Coronary artery (tissue), 2 donors: ENCODE data around the gene CENPM.
A peak's percentile ranks its signal among the peaks of the same experiment; 100 is the strongest.

ENCODE experiments used
- DNase-seq: peaks from one replicate; pipeline ENCODE4 v3.0.0-alpha.2; 2017; ENCODE audit warnings: low spot score
- H3K27ac ChIP-seq, 2 donors: fragments of 200-600 bp; sonication (generic); one replicate each; pipeline ENCODE4 v1.5.1; 2016 to 2019
- H3K4me3 ChIP-seq: fragments of 200-600 bp; sonication (generic); 2 replicates; pipeline ENCODE4 v1.5.1; 2016; ENCODE audit warnings: mild to moderate bottlenecking, moderate library complexity
- TF ChIP-seq, protein P1 (sequence below): fragments of 200-600 bp; sonication (generic); IDR thresholded peaks from one replicate; pipeline ENCODE4 v1.5.1; 2019; ENCODE audit warnings: antibody characterized with exemption

Gene CENPM

DNA sequence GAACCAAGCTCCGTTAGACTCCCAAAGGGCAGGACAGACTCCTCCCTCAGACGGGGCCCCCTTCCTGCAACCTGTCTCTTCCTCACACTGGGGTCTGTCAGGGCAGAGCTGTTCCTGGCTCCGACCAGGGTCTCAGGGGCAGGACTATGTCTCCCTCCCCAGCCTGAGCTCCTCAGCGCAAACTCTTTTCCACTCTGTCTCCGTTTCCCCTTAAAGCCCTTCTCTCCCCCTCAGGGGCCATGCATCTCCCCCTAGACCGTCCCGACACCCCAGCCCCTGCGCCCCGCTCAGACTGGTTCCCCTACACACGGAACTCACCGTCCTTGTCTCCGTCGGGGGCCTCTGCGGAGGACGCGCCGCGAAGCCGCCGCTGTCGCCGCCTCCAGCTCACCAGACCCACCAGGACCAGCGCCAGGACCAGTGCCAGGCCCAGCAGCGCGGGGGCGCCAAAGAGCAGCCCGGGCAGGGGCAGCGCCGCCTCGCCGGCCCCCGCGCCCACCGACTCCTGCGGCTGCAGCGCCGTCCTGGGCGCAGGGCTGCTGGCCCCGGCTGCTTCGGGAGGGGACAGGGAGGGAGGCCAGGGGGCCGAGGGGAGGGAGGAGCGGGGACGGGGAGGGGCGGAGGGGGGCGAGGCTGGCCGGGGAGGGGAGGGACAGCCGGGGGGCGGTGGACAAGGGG is 21.0 kb downstream of the CENPM start:
- TF ChIP-seq, protein P1, sequence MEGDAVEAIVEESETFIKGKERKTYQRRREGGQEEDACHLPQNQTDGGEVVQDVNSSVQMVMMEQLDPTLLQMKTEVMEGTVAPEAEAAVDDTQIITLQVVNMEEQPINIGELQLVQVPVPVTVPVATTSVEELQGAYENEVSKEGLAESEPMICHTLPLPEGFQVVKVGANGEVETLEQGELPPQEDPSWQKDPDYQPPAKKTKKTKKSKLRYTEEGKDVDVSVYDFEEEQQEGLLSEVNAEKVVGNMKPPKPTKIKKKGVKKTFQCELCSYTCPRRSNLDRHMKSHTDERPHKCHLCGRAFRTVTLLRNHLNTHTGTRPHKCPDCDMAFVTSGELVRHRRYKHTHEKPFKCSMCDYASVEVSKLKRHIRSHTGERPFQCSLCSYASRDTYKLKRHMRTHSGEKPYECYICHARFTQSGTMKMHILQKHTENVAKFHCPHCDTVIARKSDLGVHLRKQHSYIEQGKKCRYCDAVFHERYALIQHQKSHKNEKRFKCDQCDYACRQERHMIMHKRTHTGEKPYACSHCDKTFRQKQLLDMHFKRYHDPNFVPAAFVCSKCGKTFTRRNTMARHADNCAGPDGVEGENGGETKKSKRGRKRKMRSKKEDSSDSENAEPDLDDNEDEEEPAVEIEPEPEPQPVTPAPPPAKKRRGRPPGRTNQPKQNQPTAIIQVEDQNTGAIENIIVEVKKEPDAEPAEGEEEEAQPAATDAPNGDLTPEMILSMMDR: peak; percentile 26
- Histone ChIP-seq H3K27ac (no peak overlapping the region), H3K4me3 (peak overlapping the region; percentile 65)
- no peak for DNase-seq

DNA sequence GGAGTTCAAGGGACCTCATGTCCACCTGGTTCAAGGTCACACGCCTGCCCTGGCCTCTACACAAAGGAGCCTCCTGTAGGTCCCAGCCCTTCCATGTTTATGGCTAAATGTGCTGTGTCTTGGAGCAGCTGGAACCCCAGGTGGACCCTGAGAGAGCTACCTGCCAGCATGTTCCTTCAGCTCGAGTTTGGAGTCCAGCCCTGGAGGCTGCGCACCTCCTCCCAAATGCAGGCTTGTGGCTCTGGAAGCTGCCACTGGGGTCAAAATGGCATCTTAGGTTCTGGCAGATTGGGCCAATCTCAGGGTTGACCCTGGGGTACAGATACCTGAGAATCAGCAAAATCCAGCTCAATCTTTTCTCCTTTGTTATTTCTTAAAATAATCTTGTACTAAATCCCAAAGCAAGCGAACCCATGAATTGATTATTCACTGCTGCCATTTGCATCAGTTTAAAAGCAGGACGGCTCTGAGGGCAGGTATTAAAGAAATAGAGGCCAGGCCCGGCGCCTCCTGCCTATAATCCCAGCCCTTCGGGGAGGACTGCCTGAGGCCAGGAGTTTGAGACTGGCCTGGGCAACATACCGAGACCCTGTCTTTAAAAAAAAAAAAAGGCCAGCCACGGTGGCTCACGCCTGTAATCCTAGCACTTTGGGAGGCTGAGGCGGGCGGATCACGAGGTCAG is 23.2 kb downstream of the CENPM start:
- no peak overlapping the region for H3K27ac ChIP-seq
- TF ChIP-seq, protein P1: no peak
- no peak for DNase-seq
- H3K4me3 ChIP-seq: no peak overlapping the region

DNA sequence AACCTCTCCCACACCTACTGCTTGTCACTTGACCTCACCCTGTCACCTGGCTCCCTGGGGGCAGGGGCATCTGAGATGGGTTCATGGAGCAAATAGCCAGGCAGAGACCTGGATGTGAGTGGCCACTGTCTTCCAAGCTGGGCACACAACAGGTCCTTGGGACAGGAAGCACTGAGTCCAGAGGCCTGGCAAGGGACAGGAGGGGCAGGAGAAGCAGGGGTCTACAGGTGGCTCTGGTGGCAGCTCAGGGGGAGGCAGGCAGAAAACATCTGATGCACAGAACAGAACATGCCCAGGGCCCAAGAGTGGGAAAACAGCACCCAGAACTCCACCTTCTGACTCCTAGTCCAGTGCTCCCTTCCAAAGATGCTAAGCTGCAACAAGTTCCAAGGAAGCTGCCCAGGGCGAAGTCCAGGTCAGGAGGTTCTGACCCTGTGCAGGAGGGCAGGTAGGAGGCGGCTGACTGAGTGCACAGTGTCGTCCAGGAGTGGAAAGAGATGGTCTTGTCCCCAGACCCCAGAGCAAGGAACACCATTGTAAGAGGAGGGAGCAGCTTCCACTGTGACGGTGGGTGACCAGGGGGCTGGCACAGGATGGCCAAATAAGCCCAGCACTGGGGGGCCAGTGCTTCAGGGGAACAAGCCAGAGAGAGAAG is 23.9 kb downstream of the CENPM start:
- DNase-seq: no peak
- TF ChIP-seq, protein P1: no peak
- Histone ChIP-seq H3K4me3 (no peak overlapping the region), H3K27ac (no peak overlapping the region)

DNA sequence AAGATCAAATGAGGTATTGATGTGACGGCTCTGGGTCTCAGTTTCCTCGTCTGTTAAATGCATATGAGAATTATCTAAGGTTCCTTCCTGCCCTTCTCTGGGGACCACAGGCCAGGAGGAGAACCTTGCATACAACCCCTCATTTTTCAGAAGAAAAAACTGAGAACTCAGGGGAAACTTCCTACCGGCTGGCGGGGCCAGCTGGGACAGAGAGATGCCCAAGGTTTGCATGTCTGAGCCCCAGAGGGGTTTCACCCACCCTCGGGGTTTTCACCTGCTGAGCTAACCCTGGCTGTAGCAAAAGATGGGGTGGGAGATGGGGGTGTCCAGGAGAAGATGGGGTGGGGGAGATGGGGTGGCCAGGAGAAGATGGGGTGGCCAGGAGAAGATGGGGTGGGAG is 24.6 kb downstream of the CENPM start:
- no peak for DNase-seq
- Histone ChIP-seq H3K27ac (no peak overlapping the region), H3K4me3 (no peak overlapping the region)
- TF ChIP-seq, protein P1: no peak

DNA sequence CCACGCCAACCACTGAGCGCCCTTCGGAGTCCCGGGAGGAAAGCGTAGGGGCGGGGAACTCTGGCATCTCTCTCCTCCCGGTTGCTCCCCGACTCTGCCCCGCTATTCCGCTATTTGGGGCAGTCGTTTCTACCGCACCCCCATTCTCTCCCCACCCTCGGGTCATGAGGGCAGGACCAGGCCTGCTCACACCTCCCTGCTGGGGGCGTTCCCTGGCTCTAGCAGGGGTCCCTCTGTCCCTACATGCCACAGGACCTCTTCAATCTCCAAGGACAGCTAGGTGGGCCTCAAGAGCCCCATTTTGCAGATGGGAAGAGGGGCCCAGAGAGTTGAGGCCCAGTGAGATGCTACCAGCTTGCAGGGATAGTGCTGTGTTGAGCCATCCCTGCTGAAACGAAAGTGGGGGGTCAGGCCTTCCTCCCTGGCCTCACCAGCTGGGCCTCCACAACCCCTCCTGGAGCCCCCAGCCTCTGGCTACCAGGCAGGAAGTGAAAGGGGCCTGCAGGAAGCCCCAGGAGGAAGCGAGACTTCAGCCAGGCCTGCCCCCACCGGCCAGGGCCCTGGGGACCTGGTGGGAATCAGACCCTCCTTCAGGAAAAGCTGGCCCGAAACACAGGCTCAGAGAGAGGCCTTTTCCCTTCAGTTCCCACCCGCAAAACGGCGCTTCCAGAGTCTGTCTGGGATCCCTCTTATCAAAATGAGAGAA is 26.5 kb downstream of the CENPM start:
- Histone ChIP-seq H3K27ac (no peak overlapping the region), H3K4me3 (peak overlapping the region; percentile 67)
- TF ChIP-seq, protein P1: no peak
- DNase-seq: no peak

DNA sequence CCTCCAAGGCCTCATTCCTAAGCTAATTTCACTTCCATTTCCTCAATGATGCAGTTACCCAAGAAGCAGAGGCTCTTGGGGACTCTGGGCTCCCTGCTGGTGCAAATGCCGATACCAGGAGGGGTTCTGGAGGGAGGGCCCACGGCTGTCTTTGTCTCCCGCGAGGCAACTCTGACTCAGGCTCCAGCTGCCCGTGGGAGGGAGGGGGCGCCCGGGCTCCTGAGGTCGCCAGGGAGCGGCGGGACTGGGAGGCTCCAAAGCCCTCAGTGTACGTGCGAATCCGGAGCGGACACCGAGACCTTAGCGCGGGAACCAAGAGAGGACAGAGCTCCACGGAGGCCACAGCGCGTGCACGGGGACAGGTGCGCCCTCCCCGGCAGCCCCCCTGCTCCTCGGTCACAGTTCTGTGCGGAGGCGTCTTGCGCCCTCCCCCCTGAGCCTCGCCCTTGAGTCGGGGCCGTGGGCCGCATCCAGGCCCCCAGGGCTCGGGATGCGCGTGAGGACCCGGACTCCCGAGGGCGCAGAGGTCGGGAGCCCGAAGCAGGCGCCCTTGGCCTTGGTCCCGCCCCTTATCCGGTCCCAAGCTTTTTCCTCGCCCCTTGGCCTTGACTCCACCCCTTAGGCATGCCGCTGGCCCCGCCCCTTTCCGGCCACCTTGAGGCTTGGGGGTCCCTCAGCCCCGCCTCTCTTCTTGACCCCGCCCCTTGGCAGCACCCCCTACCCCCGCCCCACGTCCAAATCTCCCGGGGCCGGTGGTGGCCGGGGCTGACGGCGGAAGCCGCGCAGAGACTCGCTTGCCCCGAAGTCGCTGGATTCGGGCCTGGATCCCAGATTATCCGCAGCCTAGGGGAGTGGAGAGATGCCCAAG is 27.4 kb downstream of the CENPM start:
- peak overlapping the region; percentile 67 for H3K4me3 ChIP-seq
- H3K27ac ChIP-seq: no peak overlapping the region
- TF ChIP-seq, protein P1: no peak
- no peak for DNase-seq
